OCI-LY1 (cell line): ENCODE measurements around the gene EMX1.

Experiments used
- EZH2 ChIP-seq: fragments of 200-600 bp; sonication (generic), shearing (Covaris generic); IDR thresholded peaks from 2 replicates; pipeline ENCODE4 v1.8.0; 2017; ENCODE audit warnings: borderline replicate concordance, mixed run types, mild to moderate bottlenecking, antibody characterized with exemption, low read length, moderate library complexity, mixed read lengths
- TF ChIP-seq, protein P1 (sequence below): fragments of 200-600 bp; sonication (generic), shearing (Covaris generic); IDR thresholded peaks from 2 replicates; pipeline ENCODE4 v1.5.1; 2017; ENCODE audit warnings: mild to moderate bottlenecking, antibody characterized with exemption, low read length, moderate library complexity, mixed read lengths

DNA sequence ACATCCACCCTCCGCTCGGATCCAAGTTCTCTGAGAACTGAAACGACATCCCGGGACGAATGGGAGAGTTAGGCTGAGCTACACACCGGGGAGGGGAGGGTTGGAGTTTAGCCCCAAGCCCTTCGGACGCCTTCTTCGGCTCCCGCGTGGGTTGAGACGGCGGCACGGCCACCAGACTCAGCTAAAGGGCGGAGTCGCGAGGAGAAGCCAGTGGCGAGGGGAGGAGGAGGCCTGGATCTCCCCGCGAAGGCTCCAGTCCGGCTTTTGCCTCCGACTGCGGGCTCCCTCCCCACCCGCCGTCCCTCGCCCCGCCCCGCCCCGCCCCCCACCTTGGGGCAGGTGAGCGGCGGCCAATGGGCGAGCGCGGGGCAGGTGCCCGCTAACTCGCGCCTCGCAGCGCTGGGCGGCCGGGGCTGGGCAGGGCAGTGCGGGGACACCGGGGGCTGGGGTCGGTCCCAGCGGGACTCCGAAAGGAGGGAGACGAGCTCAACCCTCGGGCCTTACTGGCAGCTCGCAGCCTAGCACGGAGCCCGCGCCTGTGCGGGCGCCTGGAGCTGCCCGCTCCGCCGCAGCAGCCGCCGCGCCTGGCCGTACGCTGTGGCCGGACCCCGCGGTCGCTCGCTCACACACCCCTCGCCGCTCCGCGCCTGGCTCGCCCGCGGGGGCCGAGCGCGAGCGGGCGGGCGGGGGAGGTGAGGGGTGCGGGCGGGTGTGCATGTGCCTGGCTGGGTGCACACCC is at the start of gene EMX1:
- TF ChIP-seq, protein P1, sequence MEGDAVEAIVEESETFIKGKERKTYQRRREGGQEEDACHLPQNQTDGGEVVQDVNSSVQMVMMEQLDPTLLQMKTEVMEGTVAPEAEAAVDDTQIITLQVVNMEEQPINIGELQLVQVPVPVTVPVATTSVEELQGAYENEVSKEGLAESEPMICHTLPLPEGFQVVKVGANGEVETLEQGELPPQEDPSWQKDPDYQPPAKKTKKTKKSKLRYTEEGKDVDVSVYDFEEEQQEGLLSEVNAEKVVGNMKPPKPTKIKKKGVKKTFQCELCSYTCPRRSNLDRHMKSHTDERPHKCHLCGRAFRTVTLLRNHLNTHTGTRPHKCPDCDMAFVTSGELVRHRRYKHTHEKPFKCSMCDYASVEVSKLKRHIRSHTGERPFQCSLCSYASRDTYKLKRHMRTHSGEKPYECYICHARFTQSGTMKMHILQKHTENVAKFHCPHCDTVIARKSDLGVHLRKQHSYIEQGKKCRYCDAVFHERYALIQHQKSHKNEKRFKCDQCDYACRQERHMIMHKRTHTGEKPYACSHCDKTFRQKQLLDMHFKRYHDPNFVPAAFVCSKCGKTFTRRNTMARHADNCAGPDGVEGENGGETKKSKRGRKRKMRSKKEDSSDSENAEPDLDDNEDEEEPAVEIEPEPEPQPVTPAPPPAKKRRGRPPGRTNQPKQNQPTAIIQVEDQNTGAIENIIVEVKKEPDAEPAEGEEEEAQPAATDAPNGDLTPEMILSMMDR = no peak
- TF ChIP-seq EZH2 = no peak
